NCI-H1105 treated with DMSO at 0.1 percent for 48 hours (cell line): ENCODE measurements around the gene FAM9A.
"Not testable (repeated sequence)": the region's sequence is repeated elsewhere in the genome, so short reads cannot be mapped to it uniquely, and the experiment has no call there.

Experiments used
- DNase-seq: peaks from one replicate; lab custom pipeline; 2025; lab: John Stamatoyannopoulos, UW

Gene FAM9A

GRCh38 chrX:8803326-8803725, 2.1 kb upstream of the FAM9A start:
- DNase-seq: no peak

DNA sequence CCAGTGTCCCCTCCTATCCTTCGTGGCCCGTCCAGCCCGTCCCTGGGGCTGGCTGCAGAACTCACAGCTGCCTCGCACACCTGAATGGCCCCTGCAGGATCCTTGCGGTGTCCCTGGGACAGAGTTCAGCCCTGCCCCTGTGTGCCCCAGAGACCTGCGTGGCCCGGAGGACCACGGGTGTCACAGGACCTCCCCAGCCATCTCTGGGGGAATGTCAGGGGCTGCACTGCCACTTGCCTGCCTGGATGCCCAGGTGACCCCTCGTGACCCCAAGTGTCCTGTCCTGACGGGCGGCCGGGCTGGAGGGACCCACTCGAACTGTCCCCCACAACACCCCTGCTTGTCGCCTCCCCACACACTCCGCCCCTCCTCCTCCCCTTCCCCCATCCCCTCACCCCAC, 832 bp downstream of the FAM9A start:
- not testable (repeated sequence) for DNase-seq

GRCh38 chrX:8799281-8799680, 1.9 kb downstream of the FAM9A start:
- DNase-seq: not testable (repeated sequence)

GRCh38 chrX:8798702-8799101, 2.5 kb downstream of the FAM9A start:
- DNase-seq: not testable (repeated sequence)

- DNase-seq: not testable (repeated sequence)
Observed at GRCh38 chrX:8787119-8787518, 14.1 kb downstream of the FAM9A start.

GRCh38 chrX:8784162-8784561, 17.0 kb downstream of the FAM9A start:
- no peak for DNase-seq

DNA sequence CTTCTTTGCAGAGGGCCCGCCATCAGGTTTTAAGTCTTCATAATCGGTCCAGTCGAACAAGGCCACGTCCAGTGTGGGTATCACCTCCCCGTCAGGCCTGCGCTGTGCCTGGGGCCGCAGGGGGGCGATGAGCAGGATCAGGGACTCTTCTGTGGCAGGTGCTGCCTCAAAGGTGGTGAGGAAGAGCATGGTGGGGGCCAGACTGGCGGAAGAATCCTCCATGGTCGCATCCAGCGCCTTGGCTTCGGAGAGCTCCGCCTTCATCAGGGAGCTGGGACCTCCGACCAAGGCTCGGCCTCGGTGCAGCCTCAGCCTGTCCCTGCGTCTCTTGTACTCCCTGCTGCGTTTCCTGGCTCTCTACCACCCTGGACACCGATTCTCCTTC, 17.5 kb downstream of the FAM9A start:
- no peak for DNase-seq

- DNase-seq: no peak
Observed at GRCh38 chrX:8783097-8783713, 18.0 kb downstream of the FAM9A start.

GRCh38 chrX:8782595-8782994, 18.6 kb downstream of the FAM9A start:
- DNase-seq: no peak

DNA sequence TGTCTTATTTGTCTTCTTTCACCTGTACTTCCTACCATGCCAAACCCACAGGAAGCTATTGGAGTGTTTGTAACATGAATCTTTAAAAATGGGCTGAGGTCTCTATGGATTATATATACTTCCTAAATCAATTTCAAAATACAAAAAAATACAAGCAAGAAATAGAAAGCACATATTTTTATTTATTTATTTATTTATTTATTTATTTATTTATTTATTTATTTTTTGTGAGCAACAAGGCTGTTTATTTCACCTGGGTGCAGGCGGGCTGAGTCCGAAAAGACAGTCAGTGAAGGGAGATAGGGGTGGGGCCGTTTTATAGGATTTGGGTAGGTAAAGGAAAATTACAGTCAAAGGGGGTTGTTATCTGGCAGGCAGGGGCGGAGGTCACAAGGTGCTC, 19.3 kb downstream of the FAM9A start:
- DNase-seq: not testable (repeated sequence)

- DNase-seq: no peak
Observed at GRCh38 chrX:8773117-8773516, 28.1 kb downstream of the FAM9A start.

DNA sequence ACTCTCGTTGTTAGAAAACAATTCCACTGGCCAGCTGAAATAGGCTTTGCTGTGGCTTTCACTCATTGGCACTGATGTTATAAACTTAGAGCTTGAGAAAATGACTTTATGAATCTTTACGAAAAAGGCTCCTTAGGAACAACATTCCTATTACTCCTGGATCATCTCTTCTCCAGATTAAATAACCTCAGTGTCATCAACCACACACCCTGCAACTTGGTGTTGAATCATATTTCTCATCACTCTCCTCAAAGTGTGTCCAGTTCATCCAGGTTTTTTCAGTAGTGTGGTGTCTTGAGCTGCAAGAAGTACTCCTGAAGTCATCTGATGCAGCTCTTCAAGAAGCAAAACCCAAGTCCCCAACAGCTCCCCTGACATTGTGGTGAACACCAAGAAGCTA, 41.2 kb downstream of the FAM9A start:
- DNase-seq: no peak

- not testable (repeated sequence) for DNase-seq
Observed at GRCh38 chrX:8758706-8759105, 42.5 kb downstream of the FAM9A start.

- not testable (repeated sequence) for DNase-seq
Observed at GRCh38 chrX:8757609-8758389, 43.4 kb downstream of the FAM9A start.

- no peak for DNase-seq
Observed at GRCh38 chrX:8755813-8756212, 45.4 kb downstream of the FAM9A start.

DNA sequence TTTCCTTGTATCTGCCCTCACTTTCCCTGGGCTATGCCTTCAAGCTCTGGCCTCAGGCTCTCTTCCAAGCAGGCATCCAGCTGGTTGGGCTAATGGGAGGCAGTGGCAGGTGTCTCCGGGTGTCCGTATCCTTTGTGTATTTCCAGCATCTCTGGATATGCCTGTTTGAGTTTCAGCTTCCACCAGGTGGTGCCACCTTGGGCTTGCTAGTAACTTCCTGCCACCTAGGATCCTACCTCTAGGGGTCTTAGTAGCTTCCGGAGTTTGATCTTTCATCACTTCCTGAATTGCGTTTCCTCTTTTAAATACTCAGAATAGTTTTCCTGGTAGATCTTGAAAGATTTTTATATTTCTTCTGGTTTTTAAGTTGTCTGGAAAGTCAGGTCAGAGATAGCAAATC, 46.1 kb downstream of the FAM9A start:
- no peak for DNase-seq

DNA sequence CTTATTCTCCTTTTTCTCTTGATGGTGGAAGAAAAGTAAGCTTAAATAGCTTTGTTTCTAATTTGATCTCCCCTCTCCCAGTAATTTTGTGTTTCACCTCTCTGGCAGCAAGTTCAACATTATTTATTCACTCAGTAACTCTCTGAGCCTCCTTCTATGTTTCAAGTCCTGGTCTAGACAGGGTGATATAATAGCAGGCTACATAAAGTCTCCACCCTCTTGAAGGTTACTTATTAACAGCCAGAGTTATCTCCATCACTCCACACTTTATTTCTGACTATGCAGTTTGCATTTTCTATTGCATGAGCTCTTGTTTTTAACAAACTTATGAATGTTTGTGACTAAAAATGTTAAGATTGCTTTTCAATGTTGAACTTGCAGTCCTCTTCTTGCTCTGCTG, 51.5 kb downstream of the FAM9A start:
- DNase-seq: no peak

- DNase-seq: peak; percentile 19
Observed at GRCh38 chrX:8748855-8749254, 52.3 kb downstream of the FAM9A start.

DNA sequence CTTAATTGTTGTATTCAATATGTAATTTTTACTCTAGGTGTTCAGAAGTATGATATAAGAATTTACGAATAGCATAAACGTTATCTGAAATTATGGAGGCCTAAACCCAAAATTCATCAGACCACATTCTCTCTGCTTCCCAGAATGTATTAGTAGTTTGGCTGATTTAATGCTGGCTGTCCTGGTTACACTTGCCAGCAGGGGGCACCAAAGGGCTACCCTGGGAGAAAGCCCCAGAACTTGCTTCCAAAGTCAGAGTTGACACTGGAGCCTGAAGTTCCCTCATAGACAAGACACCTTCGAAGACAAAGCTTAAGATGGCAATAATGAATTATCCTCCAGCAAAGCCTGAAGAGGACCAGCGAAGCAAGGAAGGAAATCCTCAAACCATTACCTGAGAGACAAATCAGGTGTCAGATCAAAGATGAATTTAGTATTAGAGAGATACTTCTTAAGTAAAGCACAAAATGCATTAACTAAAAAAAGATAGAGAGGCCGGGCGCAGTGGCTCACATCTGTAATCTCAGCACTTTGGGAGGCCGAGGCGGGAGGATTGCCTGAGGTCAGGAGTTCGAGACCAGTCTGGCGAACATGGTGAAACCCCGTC, 58.0 kb downstream of the FAM9A start:
- DNase-seq: peak; percentile 38

- DNase-seq: no peak
Observed at GRCh38 chrX:8741981-8742380, 59.2 kb downstream of the FAM9A start.
